ENCODE data around the gene NFATC2IP. TPM values are rescaled to one million over a fixed set of nuclear protein-coding genes. Genes with fewer than 3 reads are reported as not detected.
"Not testable (repeated sequence)": the region's sequence is repeated elsewhere in the genome, so short reads cannot be mapped to it uniquely, and the experiment has no call there.

The NFATC2IP gene
- polyA plus RNA-seq, 1 donor = 58.8 TPM

DNA sequence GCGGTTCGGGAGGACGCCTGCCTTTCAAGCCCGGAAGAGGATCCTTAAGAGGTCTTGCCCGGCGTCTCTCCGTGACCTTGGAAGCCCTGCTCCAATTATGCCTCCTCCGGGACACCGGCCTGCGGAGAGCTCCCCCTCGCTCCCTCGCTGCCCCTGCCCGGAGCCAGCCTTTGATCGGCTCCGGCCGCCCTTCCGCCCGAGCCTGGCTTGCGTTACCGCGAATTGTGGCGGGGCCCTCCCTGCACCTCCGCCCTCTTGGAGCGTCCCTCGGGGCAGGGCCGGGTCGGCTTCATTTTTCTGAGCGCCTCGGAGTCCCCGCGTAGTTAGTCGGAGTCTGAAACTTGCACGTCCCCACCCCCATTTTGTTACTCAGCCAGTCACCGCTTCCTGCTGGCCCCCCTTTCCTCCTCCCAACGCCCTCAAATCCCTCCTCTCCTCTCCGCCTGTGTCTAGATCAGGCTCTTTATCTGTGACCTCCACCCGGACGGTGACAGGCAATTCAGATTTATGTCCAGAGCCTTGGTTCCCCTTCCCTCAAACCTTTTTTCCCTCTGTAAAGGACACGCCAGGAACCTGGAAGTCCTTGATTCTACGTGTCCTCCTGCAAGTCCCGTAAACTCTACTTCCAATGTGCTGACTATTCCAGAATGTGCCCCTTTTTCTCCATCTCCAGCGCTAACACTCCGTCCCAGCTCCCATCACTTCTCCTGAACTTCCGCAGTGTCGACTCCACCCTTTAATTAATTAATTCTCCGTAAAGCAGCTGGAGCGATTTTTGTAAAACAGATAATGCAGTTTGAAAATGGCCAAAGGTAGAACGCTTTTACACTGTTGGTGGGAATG, 25.1 kb upstream of the NFATC2IP start:
- WGBS (ENCODE audit: insufficient coverage, low lambda C conversion rate) = no CpG with 5 or more reads among the region's 48 CpGs
- Histone ChIP-seq H3K36me3 (ENCODE audit: control insufficient read depth, insufficient read depth, low read length) (peaks cover 4% of the 10 kb centered on the region), H3K27me3 (ENCODE audit: control insufficient read depth, insufficient read depth, low read length) (no peaks in the 10 kb centered on the region), H3K27ac (ENCODE audit: low read length) (peak overlapping the region; percentile 99), H3K4me1 (ENCODE audit: control insufficient read depth, insufficient read depth, low read length) (peaks cover 19% of the 10 kb centered on the region), H3K9me3 (ENCODE audit: control insufficient read depth, low read depth, low read length) (peaks cover 3% of the 10 kb centered on the region), H3K4me3 (ENCODE audit: low read length) (peak overlapping the region; percentile 93)
- peak; percentile 74 to 91 for DNase-seq

DNA sequence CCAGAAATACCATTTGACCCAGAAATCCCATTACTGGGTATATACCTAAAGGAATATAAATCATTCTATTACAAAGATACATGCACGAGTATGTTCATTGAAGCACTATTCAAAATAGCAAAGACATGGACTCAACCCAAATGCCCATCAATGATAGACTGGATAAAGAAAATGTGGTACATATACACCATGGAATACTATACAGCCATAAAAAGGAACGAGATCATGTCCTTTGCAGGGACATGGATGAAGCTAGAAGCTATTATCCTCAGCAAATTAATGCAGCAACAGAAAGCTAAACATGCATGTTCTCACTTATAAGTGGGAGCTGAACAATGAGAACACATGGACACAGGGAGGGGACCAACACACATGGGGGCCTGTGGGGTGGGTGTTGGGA, 24.5 kb upstream of the NFATC2IP start:
- H3K4me3 ChIP-seq (ENCODE audit: low read length) = peak overlapping the region; percentile 93
- DNase-seq; H3K27me3 ChIP-seq (ENCODE audit: control insufficient read depth, insufficient read depth, low read length); H3K36me3 ChIP-seq (ENCODE audit: control insufficient read depth, insufficient read depth, low read length); H3K9me3 ChIP-seq (ENCODE audit: control insufficient read depth, low read depth, low read length): not testable (repeated sequence)
- H3K4me1 ChIP-seq (ENCODE audit: control insufficient read depth, insufficient read depth, low read length) = peaks cover 19% of the 10 kb centered on the region
- peak overlapping the region; percentile 99 for H3K27ac ChIP-seq (ENCODE audit: low read length)
- WGBS (ENCODE audit: insufficient coverage, low lambda C conversion rate) = no CpG with 5 or more reads among the region's 2 CpGs

DNA sequence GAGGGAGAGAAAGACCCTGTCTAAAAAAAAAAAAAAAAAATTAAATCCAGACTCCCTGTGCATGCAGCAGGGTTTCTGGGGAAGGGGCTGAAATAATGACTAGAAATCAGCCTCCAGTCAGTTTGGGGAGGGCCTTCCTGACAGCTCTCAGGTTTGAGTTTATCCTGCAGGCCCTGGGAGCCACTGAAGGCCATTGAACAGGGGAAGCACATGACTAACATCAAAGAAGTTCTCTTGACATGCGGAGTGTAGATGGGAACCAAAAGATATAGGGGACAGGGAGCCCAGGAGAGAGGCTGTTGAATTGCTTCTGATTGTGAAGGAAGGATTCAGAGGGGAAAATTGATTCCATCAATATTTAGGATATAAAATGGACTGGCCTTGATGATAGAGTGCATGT, 22.9 kb upstream of the NFATC2IP start:
- Histone ChIP-seq H3K4me3 (ENCODE audit: low read length) (no peak overlapping the region), H3K4me1 (ENCODE audit: control insufficient read depth, insufficient read depth, low read length) (peaks cover 10% of the 10 kb centered on the region), H3K27ac (ENCODE audit: low read length) (no peak overlapping the region), H3K36me3 (ENCODE audit: control insufficient read depth, insufficient read depth, low read length) (no peaks in the 10 kb centered on the region), H3K27me3 (ENCODE audit: control insufficient read depth, insufficient read depth, low read length) (no peaks in the 10 kb centered on the region), H3K9me3 (ENCODE audit: control insufficient read depth, low read depth, low read length) (peaks cover 3% of the 10 kb centered on the region)
- no peak for DNase-seq
- WGBS (ENCODE audit: insufficient coverage, low lambda C conversion rate) = no CpG with 5 or more reads among the region's 1 CpG

DNA sequence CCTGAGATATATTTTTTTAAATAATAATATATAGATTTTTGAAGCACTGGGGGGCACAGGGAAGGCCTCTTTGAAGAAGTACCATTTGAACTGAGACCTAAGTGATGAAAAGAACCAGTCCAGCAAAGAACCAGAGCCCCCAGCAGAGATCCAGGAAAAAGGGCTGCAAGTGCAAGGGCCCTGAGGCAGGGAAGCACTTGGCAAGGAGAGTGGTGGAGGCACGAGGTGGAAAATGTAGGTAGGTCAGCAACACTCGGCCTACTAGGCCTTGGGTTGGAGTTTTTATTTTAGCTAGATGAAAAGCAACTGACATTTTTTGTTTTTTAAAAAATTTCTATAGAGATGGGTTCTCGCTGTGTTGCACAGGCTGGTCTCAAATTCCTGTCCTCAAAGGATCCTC, 20.5 kb upstream of the NFATC2IP start:
- no peak for DNase-seq
- Histone ChIP-seq H3K9me3 (ENCODE audit: control insufficient read depth, low read depth, low read length) (peaks cover 3% of the 10 kb centered on the region), H3K27me3 (ENCODE audit: control insufficient read depth, insufficient read depth, low read length) (no peaks in the 10 kb centered on the region), H3K4me3 (ENCODE audit: low read length) (no peak overlapping the region), H3K4me1 (ENCODE audit: control insufficient read depth, insufficient read depth, low read length) (no peaks in the 10 kb centered on the region), H3K36me3 (ENCODE audit: control insufficient read depth, insufficient read depth, low read length) (no peaks in the 10 kb centered on the region), H3K27ac (ENCODE audit: low read length) (no peak overlapping the region)
- no CpG with 5 or more reads among the region's 3 CpGs for WGBS (ENCODE audit: insufficient coverage, low lambda C conversion rate)

- H3K27ac ChIP-seq (ENCODE audit: low read length) = no peak overlapping the region
- no peaks in the 10 kb centered on the region for H3K36me3 ChIP-seq (ENCODE audit: control insufficient read depth, insufficient read depth, low read length)
- no peaks in the 10 kb centered on the region for H3K9me3 ChIP-seq (ENCODE audit: control insufficient read depth, low read depth, low read length)
- H3K4me3 ChIP-seq (ENCODE audit: low read length) = no peak overlapping the region
- no peaks in the 10 kb centered on the region for H3K27me3 ChIP-seq (ENCODE audit: control insufficient read depth, insufficient read depth, low read length)
- no CpG with 5 or more reads among the region's 3 CpGs for WGBS (ENCODE audit: insufficient coverage, low lambda C conversion rate)
- DNase-seq = no peak
- peaks cover 1% of the 10 kb centered on the region for H3K4me1 ChIP-seq (ENCODE audit: control insufficient read depth, insufficient read depth, low read length)
These were observed 20.1 kb upstream of the NFATC2IP start for GRCh38 chr16:28930652-28931051.

DNA sequence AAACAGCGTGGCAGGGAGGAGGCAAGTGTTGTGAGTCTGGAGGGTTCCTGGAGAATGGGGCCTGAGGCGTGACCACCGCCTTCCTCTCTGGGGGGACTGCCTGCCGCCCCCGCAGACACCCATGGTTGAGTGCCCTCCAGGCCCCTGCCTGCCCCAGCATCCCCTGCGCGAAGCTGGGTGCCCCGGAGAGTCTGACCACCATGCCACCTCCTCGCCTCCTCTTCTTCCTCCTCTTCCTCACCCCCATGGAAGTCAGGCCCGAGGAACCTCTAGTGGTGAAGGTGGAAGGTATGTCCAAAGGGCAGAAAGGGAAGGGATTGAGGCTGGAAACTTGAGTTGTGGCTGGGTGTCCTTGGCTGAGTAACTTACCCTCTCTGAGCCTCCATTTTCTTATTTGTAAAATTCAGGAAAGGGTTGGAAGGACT, 18.9 kb upstream of the NFATC2IP start, which contains the start of gene CD19:
Gene CD19, plus strand, starts transcription at position 171 of the 425 bp plus-strand sequence. Its CDS starts 30 bp downstream, at position 201.
- WGBS (ENCODE audit: insufficient coverage, low lambda C conversion rate) = no CpG with 5 or more reads among the region's 10 CpGs
- no peak for DNase-seq

GRCh38 chr16:28932339-28933141, 18.2 kb upstream of the NFATC2IP start:
- Histone ChIP-seq H3K27me3 (ENCODE audit: control insufficient read depth, insufficient read depth, low read length) (no peaks in the 10 kb centered on the region), H3K27ac (ENCODE audit: low read length) (no peak overlapping the region), H3K4me1 (ENCODE audit: control insufficient read depth, insufficient read depth, low read length) (peaks cover 10% of the 10 kb centered on the region), H3K36me3 (ENCODE audit: control insufficient read depth, insufficient read depth, low read length) (no peaks in the 10 kb centered on the region), H3K4me3 (ENCODE audit: low read length) (no peak overlapping the region), H3K9me3 (ENCODE audit: control insufficient read depth, low read depth, low read length) (peaks cover 6% of the 10 kb centered on the region)
- no CpG with 5 or more reads among the region's 20 CpGs for whole genome bisulfite sequencing (ENCODE audit: insufficient coverage, low lambda C conversion rate)
- no peak for DNase-seq

More for the DNA sequence above, 18.9 kb upstream of the NFATC2IP start, which contains the start of gene CD19:
- H3K27me3 ChIP-seq (ENCODE audit: control insufficient read depth, insufficient read depth, low read length) = no peaks in the 10 kb centered on the region
- no peak within 1 kb of the TSS for H3K27ac ChIP-seq (ENCODE audit: low read length)
- peaks cover 5% of the 10 kb centered on the region for H3K9me3 ChIP-seq (ENCODE audit: control insufficient read depth, low read depth, low read length)
- peaks cover 8% of the 10 kb centered on the region for H3K4me1 ChIP-seq (ENCODE audit: control insufficient read depth, insufficient read depth, low read length)
- no peaks in the 10 kb centered on the region for H3K36me3 ChIP-seq (ENCODE audit: control insufficient read depth, insufficient read depth, low read length)
- H3K4me3 ChIP-seq (ENCODE audit: low read length) = no peak within 1 kb of the TSS

DNA sequence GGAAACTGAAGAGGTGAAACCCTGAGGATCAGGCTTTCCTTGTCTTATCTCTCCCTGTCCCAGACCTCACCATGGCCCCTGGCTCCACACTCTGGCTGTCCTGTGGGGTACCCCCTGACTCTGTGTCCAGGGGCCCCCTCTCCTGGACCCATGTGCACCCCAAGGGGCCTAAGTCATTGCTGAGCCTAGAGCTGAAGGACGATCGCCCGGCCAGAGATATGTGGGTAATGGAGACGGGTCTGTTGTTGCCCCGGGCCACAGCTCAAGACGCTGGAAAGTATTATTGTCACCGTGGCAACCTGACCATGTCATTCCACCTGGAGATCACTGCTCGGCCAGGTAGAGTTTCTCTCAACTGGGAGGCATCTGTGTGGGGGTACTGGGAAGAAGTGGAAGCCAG, 17.6 kb upstream of the NFATC2IP start:
- Histone ChIP-seq H3K27me3 (ENCODE audit: control insufficient read depth, insufficient read depth, low read length) (no peaks in the 10 kb centered on the region), H3K36me3 (ENCODE audit: control insufficient read depth, insufficient read depth, low read length) (no peaks in the 10 kb centered on the region), H3K4me3 (ENCODE audit: low read length) (no peak overlapping the region), H3K4me1 (ENCODE audit: control insufficient read depth, insufficient read depth, low read length) (peaks cover 10% of the 10 kb centered on the region), H3K9me3 (ENCODE audit: control insufficient read depth, low read depth, low read length) (peaks cover 6% of the 10 kb centered on the region), H3K27ac (ENCODE audit: low read length) (no peak overlapping the region)
- no CpG with 5 or more reads among the region's 8 CpGs for WGBS (ENCODE audit: insufficient coverage, low lambda C conversion rate)
- DNase-seq = no peak

- DNase-seq = no peak
- 100% methylated on average over 1 of the region's 4 CpGs for WGBS (ENCODE audit: insufficient coverage, low lambda C conversion rate)
These were observed 15.4 kb upstream of the NFATC2IP start for GRCh38 chr16:28935346-28935745.

GRCh38 chr16:28935924-28936783, 14.6 kb upstream of the NFATC2IP start:
- peak overlapping the region; percentile 39 for H3K4me3 ChIP-seq (ENCODE audit: low read length)
- DNase-seq = peak; percentile 93 to 95
- WGBS (ENCODE audit: insufficient coverage, low lambda C conversion rate) = 20% methylated on average over 1 of the region's 36 CpGs
- H3K36me3 ChIP-seq (ENCODE audit: control insufficient read depth, insufficient read depth, low read length) = no peaks in the 10 kb centered on the region
- no peak overlapping the region for H3K27ac ChIP-seq (ENCODE audit: low read length)
- H3K9me3 ChIP-seq (ENCODE audit: control insufficient read depth, low read depth, low read length) = peaks cover 6% of the 10 kb centered on the region
- no peaks in the 10 kb centered on the region for H3K27me3 ChIP-seq (ENCODE audit: control insufficient read depth, insufficient read depth, low read length)
- H3K4me1 ChIP-seq (ENCODE audit: control insufficient read depth, insufficient read depth, low read length) = peaks cover 10% of the 10 kb centered on the region

More at GRCh38 chr16:28935346-28935745, 15.4 kb upstream of the NFATC2IP start:
- Histone ChIP-seq H3K4me1 (ENCODE audit: control insufficient read depth, insufficient read depth, low read length) (peaks cover 10% of the 10 kb centered on the region), H3K4me3 (ENCODE audit: low read length) (no peak overlapping the region), H3K36me3 (ENCODE audit: control insufficient read depth, insufficient read depth, low read length) (no peaks in the 10 kb centered on the region), H3K9me3 (ENCODE audit: control insufficient read depth, low read depth, low read length) (peaks cover 6% of the 10 kb centered on the region), H3K27me3 (ENCODE audit: control insufficient read depth, insufficient read depth, low read length) (no peaks in the 10 kb centered on the region), H3K27ac (ENCODE audit: low read length) (no peak overlapping the region)
